GM19455 (cell line): Measurements from ENCODE around the gene LNP1.
"Not testable (repeated sequence)": the region's sequence is repeated elsewhere in the genome, so short reads cannot be mapped to it uniquely, and the experiment has no call there.

Source experiments
- ATAC-seq: cut with Tn5 transposase; IDR thresholded peaks from one replicate; pipeline ENCODE4 v1.9.1; 2021; ENCODE audit not compliant: unreplicated experiment

Gene LNP1

GRCh38 chr3:100427699-100428098 is 26.4 kb downstream of the LNP1 start:
- ATAC-seq: no peak

DNA sequence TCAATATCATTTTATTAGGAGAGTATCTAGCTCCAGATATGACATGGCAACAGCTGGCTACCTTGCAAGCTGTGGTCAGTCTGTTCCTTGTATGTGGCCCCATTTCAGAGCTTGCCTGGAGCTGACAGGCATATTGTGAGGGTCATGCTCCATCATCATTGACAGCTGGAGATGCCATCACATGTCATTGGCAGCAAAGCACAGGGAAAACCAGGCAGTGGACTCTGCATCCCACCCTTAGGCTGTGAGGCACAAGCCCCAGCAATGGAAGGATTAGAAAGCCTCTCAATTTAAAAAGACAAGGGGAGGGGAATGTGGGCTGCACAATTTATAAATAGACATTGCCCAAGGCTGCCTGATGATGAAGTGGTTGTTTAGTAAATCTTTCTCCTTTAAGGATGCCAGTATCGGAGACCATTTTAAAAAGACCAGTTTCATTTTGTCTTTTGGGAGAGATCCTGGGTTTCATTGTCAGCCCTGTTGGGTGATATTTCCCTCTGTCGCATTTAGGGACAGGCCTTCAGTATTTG is 27.9 kb downstream of the LNP1 start:
- ATAC-seq: no peak

GRCh38 chr3:100436951-100437350 is 35.6 kb downstream of the LNP1 start:
- no peak for ATAC-seq

DNA sequence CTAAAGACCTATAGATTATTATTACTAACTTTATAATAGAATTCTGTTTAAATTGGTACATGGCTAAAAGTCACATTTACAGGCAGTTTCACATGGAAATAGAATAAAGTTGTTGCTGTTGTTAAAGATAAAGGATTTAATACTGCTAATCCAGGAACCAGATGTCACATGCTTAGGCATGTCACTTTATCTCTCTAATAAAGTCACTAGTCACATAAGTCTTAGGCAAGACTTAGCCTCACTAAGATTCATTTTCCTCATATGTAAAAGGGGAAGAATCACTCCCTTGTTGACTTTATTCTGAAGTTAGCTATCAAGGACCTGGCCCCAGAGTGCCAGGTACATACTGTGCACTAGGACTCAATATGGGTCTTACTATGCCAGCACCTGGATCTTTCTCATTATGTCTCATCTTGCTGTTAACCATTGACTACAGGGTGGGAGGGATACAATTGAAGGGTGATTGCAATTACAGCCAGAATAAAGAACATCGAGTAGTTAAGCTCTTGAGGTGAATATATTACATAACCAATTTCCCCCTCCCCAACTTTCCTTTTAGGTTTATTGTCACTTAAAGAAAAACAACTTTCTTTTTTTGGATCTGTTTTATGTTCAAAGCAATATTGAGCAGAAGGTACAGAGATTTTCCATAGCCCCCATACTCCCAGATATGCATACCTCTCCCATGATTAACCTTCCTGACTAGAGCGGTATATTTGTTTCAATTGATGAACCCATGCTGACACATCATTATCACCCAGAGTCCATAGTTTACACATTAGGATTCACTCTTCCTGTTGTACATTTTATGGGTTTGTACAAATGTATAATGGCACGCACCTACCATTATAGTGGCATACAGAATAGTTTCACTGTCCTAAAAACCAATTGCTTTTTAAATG is 36.6 kb downstream of the LNP1 start:
- ATAC-seq: no peak

GRCh38 chr3:100438623-100438974 is 37.3 kb downstream of the LNP1 start:
- no peak for ATAC-seq

- ATAC-seq: no peak
These were observed 39.6 kb downstream of the LNP1 start for GRCh38 chr3:100440895-100441294.

GRCh38 chr3:100443690-100444089 is 42.4 kb downstream of the LNP1 start:
- ATAC-seq: no peak

GRCh38 chr3:100447067-100447466 is 45.7 kb downstream of the LNP1 start:
- not testable (repeated sequence) for ATAC-seq

DNA sequence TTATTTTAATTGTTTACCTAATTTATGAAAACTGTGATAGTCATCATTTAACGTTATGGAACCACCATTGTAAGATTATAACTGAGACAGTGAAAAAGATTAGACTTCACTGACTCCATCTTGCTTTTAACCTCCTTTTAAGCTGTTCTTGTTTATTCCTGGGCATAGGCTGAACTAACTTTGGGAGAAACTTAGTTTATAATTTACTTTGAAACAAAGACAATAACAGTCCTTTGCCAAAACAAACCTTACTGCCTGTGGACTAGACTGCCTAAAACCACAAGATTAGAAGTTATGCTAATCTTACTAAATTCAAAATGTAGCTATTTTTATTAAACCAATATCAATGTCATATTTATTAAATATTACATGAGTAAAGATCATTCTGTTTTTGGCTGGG is 46.7 kb downstream of the LNP1 start:
- ATAC-seq: no peak

GRCh38 chr3:100449214-100449613 is 47.9 kb downstream of the LNP1 start:
- no peak for ATAC-seq

DNA sequence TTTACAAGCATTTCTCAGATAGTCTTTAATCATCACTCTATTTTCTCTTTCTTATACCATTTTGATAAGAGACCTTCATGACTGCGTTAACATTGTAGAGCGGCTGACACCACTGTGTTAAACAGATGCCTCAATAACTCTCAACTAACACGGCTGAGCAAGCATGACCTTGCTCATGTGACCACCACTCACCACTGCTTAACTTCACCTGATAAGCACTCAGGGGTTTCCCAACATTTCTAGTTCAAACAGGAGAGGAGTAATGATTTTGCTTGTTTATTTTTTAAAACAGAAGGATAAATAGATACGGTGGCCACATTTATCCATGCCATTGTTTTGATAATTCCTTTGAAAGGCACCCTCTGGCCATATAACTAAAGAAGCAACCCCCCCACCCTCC is 53.3 kb downstream of the LNP1 start:
- no peak for ATAC-seq

DNA sequence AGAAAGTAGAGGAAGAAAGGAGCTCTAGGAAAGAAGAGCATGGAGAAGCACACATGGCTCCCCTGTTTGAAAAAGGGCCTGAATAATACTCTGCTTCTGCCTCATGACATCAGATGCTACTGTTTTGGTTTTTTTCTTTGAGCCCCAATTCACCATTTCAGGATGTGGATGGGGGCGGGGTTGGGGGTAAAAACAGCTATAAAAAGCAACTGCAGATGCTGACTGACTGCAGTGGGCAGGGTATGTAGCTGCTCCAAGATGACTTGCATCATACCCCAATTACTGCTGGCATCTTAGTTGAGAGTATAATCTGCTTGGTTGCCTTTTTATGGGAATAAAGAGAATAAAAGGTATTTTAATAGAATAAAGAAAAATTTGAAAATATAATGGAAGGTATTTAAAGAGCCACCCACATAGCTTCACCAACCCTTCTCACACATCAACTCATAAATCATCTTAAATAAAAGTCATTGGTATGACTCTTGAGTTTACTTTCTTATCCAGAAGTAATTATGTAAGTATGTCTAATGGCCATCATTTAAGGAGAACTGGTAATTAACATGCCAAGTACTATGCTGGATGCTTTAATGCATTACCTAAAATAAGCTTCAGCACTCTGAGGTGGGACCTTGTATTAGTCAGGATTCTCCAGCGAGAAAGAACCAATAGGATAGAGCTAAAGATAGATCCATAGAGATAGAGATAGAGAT is 54.7 kb downstream of the LNP1 start:
- no peak for ATAC-seq

- no peak for ATAC-seq
These were observed 55.4 kb downstream of the LNP1 start for GRCh38 chr3:100456745-100457144.

DNA sequence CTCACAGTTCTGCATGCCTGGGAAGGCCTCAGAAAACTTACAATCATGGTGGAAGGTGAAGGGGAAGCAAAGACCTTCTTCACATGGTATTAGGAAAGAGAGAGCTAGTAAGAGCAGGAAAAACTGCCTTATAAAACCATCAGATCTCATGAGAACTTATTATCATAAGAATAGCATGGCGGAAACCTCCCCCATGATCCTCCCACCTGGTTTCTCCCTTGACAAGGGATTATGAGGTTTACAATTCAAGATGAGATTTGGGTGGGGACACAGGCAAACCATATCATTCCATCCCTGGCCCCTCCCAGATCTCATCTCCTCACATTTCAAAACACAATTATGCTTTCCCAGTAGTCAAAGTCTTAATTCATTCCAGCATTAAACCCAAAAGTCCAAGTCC is 56.5 kb downstream of the LNP1 start:
- no peak for ATAC-seq

GRCh38 chr3:100458814-100459213 is 57.5 kb downstream of the LNP1 start:
- ATAC-seq: no peak

DNA sequence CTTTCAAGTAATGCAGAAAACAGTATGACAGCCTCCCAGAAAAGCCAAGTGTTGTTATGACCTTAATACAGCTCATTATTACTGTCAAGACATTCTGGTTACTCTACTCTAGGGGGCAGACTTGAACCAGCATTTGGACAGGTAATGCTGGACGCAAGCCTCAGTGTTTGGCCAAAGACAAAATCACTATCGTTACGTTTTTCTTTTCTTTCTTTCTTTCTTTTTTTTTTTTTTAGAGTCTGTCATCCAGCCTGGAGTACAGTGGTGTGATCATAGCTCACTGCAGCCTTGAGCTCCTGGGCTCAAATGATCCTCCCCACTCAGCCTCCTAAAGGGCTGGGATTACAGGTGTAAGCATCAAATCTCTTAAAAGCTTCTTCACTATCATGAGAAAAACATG is 61.7 kb downstream of the LNP1 start:
- peak; percentile 85 for ATAC-seq

GRCh38 chr3:100463646-100464155 is 62.4 kb downstream of the LNP1 start:
- no peak for ATAC-seq

GRCh38 chr3:100465892-100466777 is 64.8 kb downstream of the LNP1 start:
- no peak for ATAC-seq

DNA sequence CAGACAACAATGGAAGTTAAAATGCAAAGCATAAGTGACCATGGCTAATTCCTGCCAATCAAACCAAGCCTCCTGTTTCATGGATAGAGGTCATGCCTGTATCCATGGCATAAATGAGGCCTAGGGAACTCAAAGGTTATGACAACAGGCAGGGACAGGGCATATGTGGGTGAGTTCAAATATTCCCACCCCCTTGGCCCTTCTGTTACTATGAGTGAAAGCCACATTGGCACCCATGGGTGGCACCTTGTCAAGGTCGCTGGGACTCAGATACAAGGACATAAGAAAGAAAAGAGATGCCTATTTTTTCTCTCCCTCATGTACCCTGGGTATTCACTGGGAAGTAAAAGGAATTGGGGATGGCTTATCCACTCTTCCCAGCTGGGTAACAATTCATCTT is 65.8 kb downstream of the LNP1 start:
- ATAC-seq: no peak

DNA sequence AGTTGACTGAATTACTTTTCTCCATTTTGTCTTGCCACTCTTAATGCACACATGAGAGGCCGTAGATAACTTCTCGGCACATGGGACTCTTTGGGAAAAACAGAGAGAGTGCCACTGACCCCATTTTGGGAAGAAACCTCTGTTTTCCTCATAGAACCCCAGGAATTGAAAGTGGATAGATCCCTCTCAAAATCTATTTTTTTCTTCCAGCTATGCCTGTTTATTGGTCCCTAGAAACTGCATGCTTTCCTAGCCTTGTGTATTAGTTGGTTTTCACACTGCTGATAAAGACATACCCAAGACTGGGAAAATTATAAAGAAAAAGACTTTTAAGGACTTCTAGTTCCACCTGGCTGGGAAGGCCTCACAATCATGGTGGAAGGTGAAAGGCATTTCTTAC is 67.3 kb downstream of the LNP1 start:
- no peak for ATAC-seq

GRCh38 chr3:100470951-100471350 is 69.6 kb downstream of the LNP1 start:
- ATAC-seq: no peak
